SU-DHL-6 (cell line): Measurements from ENCODE around the gene CNTN6.

Source experiments
- H2AFZ ChIP-seq: fragments of 200-600 bp; sonication (generic); 2 replicates; pipeline ENCODE4 v1.6.1; 2014; ENCODE audit warnings: low read depth, mild to moderate bottlenecking, moderate library complexity, mixed read lengths, antibody characterized with exemption, low read length; ENCODE audit not compliant: severe bottlenecking
- H3F3A ChIP-seq: fragments of 200-600 bp; shearing (Covaris generic); 2 replicates; pipeline ENCODE4 v1.6.0; 2016; ENCODE audit warnings: antibody characterized with exemption, mild to moderate bottlenecking; ENCODE audit not compliant: insufficient read depth
- H3K27ac ChIP-seq: fragments of 200-600 bp; sonication (generic); 2 replicates; pipeline ENCODE4 v1.5.1; 2016; ENCODE audit warnings: low read depth, mild to moderate bottlenecking, low read length, moderate library complexity, mixed read lengths
- H3K27me3 ChIP-seq: fragments of 200-600 bp; sonication (generic), shearing (Covaris generic); 2 replicates; pipeline ENCODE4 v1.6.0; 2014; ENCODE audit warnings: mild to moderate bottlenecking, low read length
- H3K36me3 ChIP-seq: fragments of 200-600 bp; sonication (generic); 2 replicates; pipeline ENCODE4 v1.6.1; 2014; ENCODE audit warnings: mild to moderate bottlenecking, low read length, mixed read lengths
- H3K4me2 ChIP-seq: fragments of 300-600, 200-600 bp; shearing (Covaris generic), sonication (generic); 2 replicates; pipeline ENCODE4 v1.6.0; 2014; ENCODE audit warnings: low read length, low read depth, mild to moderate bottlenecking; ENCODE audit not compliant: poor library complexity, severe bottlenecking
- H3K4me3 ChIP-seq: fragments of 200-600 bp; sonication (generic); 2 replicates; pipeline ENCODE4 v1.5.1; 2014; ENCODE audit warnings: antibody characterized with exemption, low read length, mild to moderate bottlenecking, mixed read lengths; ENCODE audit not compliant: insufficient read depth, poor library complexity, severe bottlenecking
- H3K79me2 ChIP-seq: fragments of 200-600 bp; sonication (generic); 2 replicates; pipeline ENCODE4 v1.6.1; 2014; ENCODE audit warnings: mild to moderate bottlenecking, low read length, moderate library complexity; ENCODE audit not compliant: insufficient read depth
- H3K9ac ChIP-seq: fragments of 200-600 bp; sonication (generic); 2 replicates; pipeline ENCODE4 v1.7.0; 2014; ENCODE audit warnings: mild to moderate bottlenecking, low read length
- H3K9me2 ChIP-seq: fragments of 200-600 bp; sonication (generic); replicated peaks from 2 replicates; pipeline ENCODE4 v1.6.1; 2014; ENCODE audit warnings: low read length; ENCODE audit not compliant: insufficient read depth
- H3K9me3 ChIP-seq: fragments of 200-600 bp; sonication (generic); 2 replicates; pipeline ENCODE4 v1.6.1; 2014; ENCODE audit warnings: low read length, mixed read lengths; ENCODE audit not compliant: insufficient read depth
- H4K20me1 ChIP-seq: fragments of 200-600 bp; sonication (generic); 2 replicates; pipeline ENCODE4 v1.6.1; 2014; ENCODE audit warnings: low read depth, mild to moderate bottlenecking, antibody characterized with exemption, low read length, moderate library complexity, mixed read lengths
- EZH2phosphoT487 ChIP-seq: fragments of 200-600 bp; sonication (generic), shearing (Covaris generic); conservative IDR thresholded peaks from 2 replicates; pipeline ENCODE4 v1.6.1; 2018; ENCODE audit warnings: mild to moderate bottlenecking, antibody characterized with exemption, low read length, moderate library complexity, mixed read lengths
- TF ChIP-seq, protein P1 (sequence below): fragments of 200-600 bp; sonication (generic); IDR thresholded peaks from one replicate; pipeline ENCODE4 v1.5.1; 2017; ENCODE audit warnings: antibody characterized with exemption, mild to moderate bottlenecking, low read length, moderate library complexity; ENCODE audit not compliant: insufficient read depth, poor library complexity, severe bottlenecking

The CNTN6 gene

DNA sequence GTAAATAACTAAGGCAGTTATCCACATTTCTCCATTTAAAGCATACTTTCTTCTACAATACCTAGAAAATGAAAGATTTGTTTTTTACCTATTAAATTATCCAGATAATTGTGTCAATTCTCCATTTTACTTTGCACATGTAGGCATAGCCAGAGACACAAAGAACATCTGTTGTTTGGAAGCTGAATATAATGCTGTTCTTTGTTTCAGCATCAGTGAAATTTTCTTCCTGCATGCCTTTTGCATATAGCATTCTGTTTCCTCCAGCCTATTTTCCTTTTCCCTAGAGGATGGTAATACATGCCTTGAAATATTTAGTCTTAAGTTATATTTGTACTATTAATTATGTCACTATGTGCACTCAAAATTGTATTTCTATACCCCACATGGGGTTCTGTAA lies 233.7 kb downstream of the CNTN6 start:
- no peaks in the 10 kb centered on the region for H3F3A ChIP-seq
- no peaks in the 10 kb centered on the region for H3K79me2 ChIP-seq
- H3K9ac ChIP-seq = no peak overlapping the region
- no peaks in the 10 kb centered on the region for H3K36me3 ChIP-seq
- no peak overlapping the region for H3K27ac ChIP-seq
- H3K9me2 ChIP-seq = no peaks in the 10 kb centered on the region
- no peaks in the 10 kb centered on the region for H4K20me1 ChIP-seq
- no peaks in the 10 kb centered on the region for H3K9me3 ChIP-seq
- no peaks in the 10 kb centered on the region for H3K27me3 ChIP-seq
- TF ChIP-seq, protein P1, sequence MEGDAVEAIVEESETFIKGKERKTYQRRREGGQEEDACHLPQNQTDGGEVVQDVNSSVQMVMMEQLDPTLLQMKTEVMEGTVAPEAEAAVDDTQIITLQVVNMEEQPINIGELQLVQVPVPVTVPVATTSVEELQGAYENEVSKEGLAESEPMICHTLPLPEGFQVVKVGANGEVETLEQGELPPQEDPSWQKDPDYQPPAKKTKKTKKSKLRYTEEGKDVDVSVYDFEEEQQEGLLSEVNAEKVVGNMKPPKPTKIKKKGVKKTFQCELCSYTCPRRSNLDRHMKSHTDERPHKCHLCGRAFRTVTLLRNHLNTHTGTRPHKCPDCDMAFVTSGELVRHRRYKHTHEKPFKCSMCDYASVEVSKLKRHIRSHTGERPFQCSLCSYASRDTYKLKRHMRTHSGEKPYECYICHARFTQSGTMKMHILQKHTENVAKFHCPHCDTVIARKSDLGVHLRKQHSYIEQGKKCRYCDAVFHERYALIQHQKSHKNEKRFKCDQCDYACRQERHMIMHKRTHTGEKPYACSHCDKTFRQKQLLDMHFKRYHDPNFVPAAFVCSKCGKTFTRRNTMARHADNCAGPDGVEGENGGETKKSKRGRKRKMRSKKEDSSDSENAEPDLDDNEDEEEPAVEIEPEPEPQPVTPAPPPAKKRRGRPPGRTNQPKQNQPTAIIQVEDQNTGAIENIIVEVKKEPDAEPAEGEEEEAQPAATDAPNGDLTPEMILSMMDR = no peak
- no peak for TF ChIP-seq EZH2phosphoT487
- no peak overlapping the region for H3K4me3 ChIP-seq
- H3K4me2 ChIP-seq = no peak overlapping the region
- H2AFZ ChIP-seq = no peak overlapping the region

DNA sequence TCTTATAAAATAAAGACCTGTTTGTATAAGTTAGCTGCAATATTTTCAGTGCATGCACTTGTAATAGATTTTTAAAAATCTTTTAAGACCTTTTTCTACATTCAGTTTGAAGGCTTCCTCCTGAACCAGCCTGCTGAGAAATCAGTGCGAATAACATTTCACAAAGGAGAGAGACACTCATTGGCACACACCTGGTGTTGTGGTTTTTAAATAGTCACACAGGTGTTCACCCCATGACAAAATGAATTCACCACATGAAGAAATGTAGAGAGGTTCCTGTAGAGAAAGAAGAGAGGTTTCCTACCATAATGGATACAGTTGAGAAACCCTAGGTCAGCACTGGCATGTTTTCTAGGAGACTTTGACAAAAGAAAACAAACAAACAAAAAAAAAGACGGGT lies 237.3 kb downstream of the CNTN6 start:
- H3K9me2 ChIP-seq = no peaks in the 10 kb centered on the region; the same call in 1 of the 2 replicates
- H3K4me2 ChIP-seq = no peak overlapping the region
- no peaks in the 10 kb centered on the region for H3K36me3 ChIP-seq
- no peaks in the 10 kb centered on the region for H3F3A ChIP-seq
- no peaks in the 10 kb centered on the region for H3K79me2 ChIP-seq
- H3K27me3 ChIP-seq = no peaks in the 10 kb centered on the region
- no peak overlapping the region for H3K4me3 ChIP-seq
- H3K9ac ChIP-seq = no peak overlapping the region
- TF ChIP-seq EZH2phosphoT487 = no peak
- TF ChIP-seq, protein P1 = no peak
- H2AFZ ChIP-seq = no peak overlapping the region
- no peaks in the 10 kb centered on the region for H4K20me1 ChIP-seq
- H3K9me3 ChIP-seq = no peaks in the 10 kb centered on the region
- H3K27ac ChIP-seq = no peak overlapping the region

DNA sequence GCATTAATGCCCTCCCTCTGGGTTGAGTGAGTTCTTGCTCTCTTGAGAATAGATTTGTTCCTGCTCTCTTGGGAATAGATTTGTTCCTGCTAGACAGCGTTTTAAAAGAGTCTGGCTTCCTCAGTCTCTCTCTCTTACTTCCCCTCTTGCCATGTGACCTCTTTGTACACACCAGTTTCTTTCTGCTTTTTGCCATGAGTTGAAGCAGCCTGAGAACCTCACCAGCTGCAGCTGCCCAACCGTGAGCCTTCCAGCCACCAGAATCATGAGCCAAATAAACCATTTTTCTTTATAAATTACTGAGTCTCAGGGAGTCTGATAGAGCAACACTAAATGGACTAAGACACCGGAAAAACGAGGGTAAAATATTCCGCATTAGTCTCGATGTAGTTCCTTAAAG lies 253.6 kb downstream of the CNTN6 start:
- Histone ChIP-seq H3F3A (no peaks in the 10 kb centered on the region), H3K27me3 (no peaks in the 10 kb centered on the region), H2AFZ (no peak overlapping the region), H3K4me2 (no peak overlapping the region), H3K4me3 (no peak overlapping the region), H3K27ac (no peak overlapping the region), H3K79me2 (no peaks in the 10 kb centered on the region), H3K9ac (no peak overlapping the region), H3K9me3 (no peaks in the 10 kb centered on the region), H3K36me3 (no peaks in the 10 kb centered on the region), H3K9me2 (no peaks in the 10 kb centered on the region), H4K20me1 (no peaks in the 10 kb centered on the region)
- no peak for TF ChIP-seq EZH2phosphoT487
- TF ChIP-seq, protein P1 = no peak

DNA sequence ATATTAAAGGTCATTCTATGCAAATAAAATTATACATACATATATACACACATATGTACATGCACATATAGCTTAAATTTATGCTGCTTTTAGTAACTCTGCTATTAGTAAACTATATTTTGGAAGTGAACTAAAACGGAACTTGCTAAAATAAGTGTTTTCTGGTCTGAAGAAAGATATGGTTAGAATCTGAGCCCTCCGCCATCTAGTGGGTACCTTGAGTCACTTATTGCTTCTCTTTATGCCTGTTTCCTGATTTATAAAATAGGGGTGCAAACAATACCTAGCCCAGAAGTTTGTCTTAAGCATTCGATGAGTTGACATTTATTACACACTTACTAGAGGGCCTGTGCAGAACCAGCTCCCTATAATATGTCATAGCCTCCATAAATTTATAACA lies 255.7 kb downstream of the CNTN6 start:
- no peak for TF ChIP-seq EZH2phosphoT487
- TF ChIP-seq, protein P1 = no peak
- no peak overlapping the region for H2AFZ ChIP-seq

More for the DNA sequence above, 255.7 kb downstream of the CNTN6 start:
- no peaks in the 10 kb centered on the region for H3K79me2 ChIP-seq
- H3K9ac ChIP-seq = no peak overlapping the region
- H3K36me3 ChIP-seq = no peaks in the 10 kb centered on the region
- no peak overlapping the region for H3K4me2 ChIP-seq
- H3F3A ChIP-seq = no peaks in the 10 kb centered on the region
- no peaks in the 10 kb centered on the region for H3K9me2 ChIP-seq
- H3K9me3 ChIP-seq = no peaks in the 10 kb centered on the region
- no peaks in the 10 kb centered on the region for H4K20me1 ChIP-seq
- no peaks in the 10 kb centered on the region for H3K27me3 ChIP-seq
- H3K4me3 ChIP-seq = no peak overlapping the region
- no peak overlapping the region for H3K27ac ChIP-seq
